Thoracic aorta (tissue), 2 donors: ENCODE measurements around the gene DLG5. TPM values are rescaled to one million over a fixed set of nuclear protein-coding genes. Genes with fewer than 3 reads are reported as not detected.

ENCODE experiments used
- ATAC-seq: fragments of 150-250 bp; one replicate; pipeline ENCODE4 v1.8.0; 2017; ENCODE audit warnings: low read depth; ENCODE audit not compliant: insufficient number of reproducible peaks, low FRiP score
- DNase-seq: peaks from one replicate; pipeline ENCODE4 v3.0.0-alpha.2; 2020; ENCODE audit warnings: low spot score
- H3K27ac ChIP-seq, 2 donors: fragments of 200-600 bp; sonication (generic); 1 replicate in 1 of 2; 2 replicates in 1 of 2; pipeline ENCODE4 v1.5.1; 2016; ENCODE audit warnings: mild to moderate bottlenecking in 2 of 2, moderate library complexity in 2 of 2
- H3K27me3 ChIP-seq: fragments of 200-600 bp; sonication (generic); replicated peaks from 2 replicates; pipeline ENCODE4 v1.6.0; 2016; ENCODE audit warnings: mild to moderate bottlenecking; ENCODE audit not compliant: insufficient read depth
- H3K36me3 ChIP-seq: fragments of 200-600 bp; sonication (generic); one replicate; pipeline ENCODE4 v1.5.1; 2016
- H3K4me1 ChIP-seq, 2 donors: fragments of 200-600 bp; sonication (generic); 1 replicate in 1 of 2; 2 replicates in 1 of 2; pipeline versions ENCODE4 v1.5.1 to v1.6.0; 2016; ENCODE audit warnings: low read depth in 2 of 2, mild to moderate bottlenecking in 1 of 2; ENCODE audit not compliant: control insufficient read depth in 1 of 2
- H3K4me3 ChIP-seq: fragments of 200-600 bp; sonication (generic); 2 replicates; pipeline ENCODE4 v1.5.1; 2016; ENCODE audit warnings: mild to moderate bottlenecking
- H3K9me3 ChIP-seq: fragments of 200-600 bp; sonication (generic); 2 replicates; pipeline ENCODE4 v1.5.1; 2016
- total RNA-seq, 2 donors: library from RNA; depleted of rRNA; stranded (reverse); fragments of >200 nt; gene quantifications; one replicate each; pipeline versions ENCODE4 v1.1.0 to v1.2.3, GENCODE V29; 2016
- TF ChIP-seq, protein P1 (sequence below): fragments of 200-600 bp; sonication (generic); IDR thresholded peaks from one replicate; pipeline ENCODE4 v1.5.1; 2019; ENCODE audit warnings: antibody characterized with exemption

DLG5 gene
- total RNA-seq, 2 donors from 2014 or later, result 36.4 to 79.6 TPM

DNA sequence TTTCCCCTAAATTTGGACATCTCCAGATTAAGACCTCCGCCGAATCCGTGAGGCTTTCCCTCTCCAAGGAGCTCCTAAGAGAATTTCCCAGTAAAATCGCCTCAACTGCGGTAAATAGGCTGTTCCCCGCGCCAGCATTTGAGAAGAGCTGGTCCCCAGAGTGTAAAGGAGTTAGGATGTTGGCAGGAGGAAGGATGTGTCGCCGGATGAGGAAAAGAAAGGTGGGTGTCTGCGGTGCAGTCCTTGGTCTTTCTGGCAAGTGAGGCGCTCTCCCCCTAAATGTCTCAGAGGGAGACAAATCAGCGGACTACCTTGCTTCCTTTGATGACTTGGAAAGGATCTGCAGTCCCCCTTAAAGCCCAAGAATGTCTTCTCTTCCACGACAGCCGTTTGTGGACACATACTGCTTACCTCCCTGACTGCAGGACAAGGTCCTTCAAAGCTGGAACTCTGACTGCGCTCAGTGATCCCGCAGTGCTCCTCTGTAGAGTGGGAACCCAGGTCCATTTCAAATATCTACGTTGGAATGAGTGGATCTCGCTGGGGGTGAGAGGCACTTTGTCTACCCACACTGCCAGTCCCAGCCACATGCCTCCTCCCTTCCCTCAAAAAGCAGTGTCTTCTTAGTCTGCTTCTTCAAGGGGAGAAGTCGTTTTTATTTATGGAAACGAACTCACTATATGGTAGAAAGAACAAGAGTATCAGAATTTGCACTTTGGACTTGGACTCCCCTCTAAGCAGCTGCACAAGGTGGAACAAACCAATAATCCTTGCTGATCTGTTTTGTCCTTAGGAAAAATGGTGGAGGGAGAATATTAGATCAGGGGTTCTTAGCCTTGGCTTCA lies 1.1 kb upstream of the DLG5 start:
- Histone ChIP-seq H3K27ac (peak overlapping the region; percentile 65 to 81), H3K4me1 (peaks cover 15 to 36% of the 10 kb centered on the region in 2 donors), H3K36me3 (no peaks in the 10 kb centered on the region), H3K9me3 (no peaks in the 10 kb centered on the region), H3K27me3 (no peaks in the 10 kb centered on the region), H3K4me3 (peak overlapping the region; percentile 92)
- DNase-seq, result no peak
- TF ChIP-seq, protein P1, sequence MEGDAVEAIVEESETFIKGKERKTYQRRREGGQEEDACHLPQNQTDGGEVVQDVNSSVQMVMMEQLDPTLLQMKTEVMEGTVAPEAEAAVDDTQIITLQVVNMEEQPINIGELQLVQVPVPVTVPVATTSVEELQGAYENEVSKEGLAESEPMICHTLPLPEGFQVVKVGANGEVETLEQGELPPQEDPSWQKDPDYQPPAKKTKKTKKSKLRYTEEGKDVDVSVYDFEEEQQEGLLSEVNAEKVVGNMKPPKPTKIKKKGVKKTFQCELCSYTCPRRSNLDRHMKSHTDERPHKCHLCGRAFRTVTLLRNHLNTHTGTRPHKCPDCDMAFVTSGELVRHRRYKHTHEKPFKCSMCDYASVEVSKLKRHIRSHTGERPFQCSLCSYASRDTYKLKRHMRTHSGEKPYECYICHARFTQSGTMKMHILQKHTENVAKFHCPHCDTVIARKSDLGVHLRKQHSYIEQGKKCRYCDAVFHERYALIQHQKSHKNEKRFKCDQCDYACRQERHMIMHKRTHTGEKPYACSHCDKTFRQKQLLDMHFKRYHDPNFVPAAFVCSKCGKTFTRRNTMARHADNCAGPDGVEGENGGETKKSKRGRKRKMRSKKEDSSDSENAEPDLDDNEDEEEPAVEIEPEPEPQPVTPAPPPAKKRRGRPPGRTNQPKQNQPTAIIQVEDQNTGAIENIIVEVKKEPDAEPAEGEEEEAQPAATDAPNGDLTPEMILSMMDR, result no peak
- no peak for ATAC-seq

DNA sequence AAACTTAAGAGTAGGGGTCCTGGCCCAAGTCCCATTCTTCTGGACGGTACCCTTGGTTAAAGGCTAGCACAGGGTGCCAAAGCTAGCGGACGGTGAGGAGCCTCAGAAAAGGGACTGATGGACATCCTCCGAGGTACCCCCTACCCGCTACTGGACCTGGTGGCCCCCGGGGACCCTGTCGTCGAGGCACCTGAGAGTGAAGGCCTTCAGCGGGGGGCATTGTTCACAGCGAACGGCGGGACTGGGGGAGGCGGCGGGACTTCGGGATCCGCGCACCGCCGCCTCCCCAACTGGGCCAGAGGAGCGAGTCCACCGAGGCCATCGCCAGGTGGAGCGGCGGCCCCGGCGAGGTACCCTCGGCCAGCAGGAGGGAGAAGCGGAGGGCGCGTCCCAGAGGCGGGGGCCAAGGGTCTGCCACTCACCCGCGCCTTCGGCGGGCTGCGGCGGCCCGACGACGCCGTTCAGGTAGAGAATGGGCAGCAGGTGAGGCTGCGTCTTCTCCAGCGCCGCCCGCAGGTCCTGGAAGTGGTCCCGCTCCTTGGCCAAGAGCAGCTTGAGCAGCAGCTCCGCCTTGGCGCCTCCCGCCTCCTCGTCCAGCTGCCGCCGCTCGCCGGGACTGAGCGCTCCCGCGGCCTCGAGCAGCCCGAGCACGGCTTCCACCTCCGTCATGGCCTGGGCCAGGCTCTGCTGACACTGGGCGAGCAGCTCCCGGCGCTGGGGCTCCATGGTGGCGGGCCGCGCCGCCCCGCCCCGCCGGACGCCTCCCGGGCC lies 575 bp downstream of the DLG5 start:
- TF ChIP-seq, protein P1, result no peak
- Histone ChIP-seq H3K4me3 (peak overlapping the region; percentile 92), H3K4me1 (peaks cover 15 to 36% of the 10 kb centered on the region in 2 donors), H3K36me3 (no peaks in the 10 kb centered on the region), H3K27me3 (no peaks in the 10 kb centered on the region), H3K9me3 (no peaks in the 10 kb centered on the region), H3K27ac (peak overlapping the region; percentile 65 to 81)
- DNase-seq (no peak), ATAC-seq (no peak)

DNA sequence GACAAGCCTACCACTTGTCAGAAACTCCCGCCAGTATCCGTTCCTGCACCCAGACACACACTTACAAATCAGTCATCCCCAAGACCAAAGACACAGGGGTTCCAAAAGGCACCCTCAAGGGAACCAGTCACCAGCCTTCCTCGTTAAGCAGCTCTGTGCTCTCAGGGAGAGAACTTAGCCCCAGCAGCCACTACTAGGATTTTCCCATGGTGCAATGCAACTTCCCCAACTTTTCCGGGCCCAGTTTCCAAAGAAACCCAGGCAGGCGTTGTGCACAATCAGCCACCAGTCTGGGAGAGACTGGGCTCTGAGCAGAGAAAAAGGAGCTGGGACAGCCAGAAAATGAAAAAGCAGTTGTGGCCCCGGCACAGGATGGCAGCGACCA lies 1.2 kb downstream of the DLG5 start:
- DNase-seq, result no peak
- TF ChIP-seq, protein P1, result no peak
- no peak for ATAC-seq
- H3K9me3 ChIP-seq, result no peaks in the 10 kb centered on the region
- H3K4me1 ChIP-seq, result peaks cover 15 to 36% of the 10 kb centered on the region in 2 donors
- no peaks in the 10 kb centered on the region for H3K36me3 ChIP-seq
- H3K4me3 ChIP-seq, result peak overlapping the region; percentile 92
- no peaks in the 10 kb centered on the region for H3K27me3 ChIP-seq
- peak overlapping the region; percentile 65 to 81 for H3K27ac ChIP-seq

DNA sequence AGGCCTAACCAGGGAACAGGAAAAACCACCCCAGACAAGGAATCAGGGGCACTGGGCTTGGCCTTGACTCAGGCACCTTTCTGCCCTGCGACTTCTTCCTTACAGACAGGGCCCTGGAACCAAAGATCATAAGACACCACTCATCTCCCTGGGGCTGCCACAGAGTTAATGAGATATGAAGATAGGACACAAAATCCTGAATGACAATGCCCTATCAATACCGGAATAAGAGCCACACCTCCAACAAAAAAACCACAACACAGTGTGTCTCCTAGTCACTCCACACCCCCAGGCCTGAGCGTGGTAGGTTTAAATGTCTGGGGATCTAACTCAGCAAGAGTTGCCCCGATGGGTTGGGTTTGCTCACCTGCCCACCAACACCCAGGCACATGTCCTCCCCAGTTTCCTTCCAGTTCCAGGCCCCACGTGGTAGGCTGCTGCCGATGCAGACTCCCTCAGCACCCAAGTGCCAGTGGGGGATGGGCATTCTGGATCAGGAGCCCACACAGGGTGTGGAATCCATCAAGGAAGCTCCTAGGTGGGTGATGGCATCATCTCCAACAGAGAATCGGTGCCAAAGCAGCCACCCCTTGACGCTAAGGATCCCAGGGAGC lies 3.9 kb downstream of the DLG5 start:
- no peak for DNase-seq
- H3K27me3 ChIP-seq, result no peaks in the 10 kb centered on the region
- peaks cover 19 to 48% of the 10 kb centered on the region in 2 donors for H3K4me1 ChIP-seq
- no peak overlapping the region for H3K27ac ChIP-seq
- no peaks in the 10 kb centered on the region for H3K36me3 ChIP-seq
- no peak for ATAC-seq
- TF ChIP-seq, protein P1, result no peak
- H3K4me3 ChIP-seq, result no peak overlapping the region
- no peaks in the 10 kb centered on the region for H3K9me3 ChIP-seq

DNA sequence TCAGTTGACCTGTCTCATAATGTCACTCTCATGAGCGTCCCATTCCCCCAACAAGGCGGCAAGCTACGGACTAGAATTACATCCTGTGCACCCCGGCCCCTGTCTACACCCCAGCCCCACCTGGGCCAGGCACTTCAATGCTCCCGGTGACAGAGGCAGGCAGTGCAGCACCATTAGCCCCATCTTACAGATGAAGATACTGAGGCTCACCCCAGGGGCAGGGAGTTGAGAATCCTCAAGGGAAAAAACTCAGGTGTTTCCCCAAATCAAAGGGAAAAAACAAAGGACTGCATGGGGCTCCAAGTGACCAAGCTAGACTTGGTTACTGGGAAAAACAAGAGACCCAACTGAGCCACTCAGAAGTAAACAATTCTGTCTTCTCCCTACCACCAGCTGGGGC lies 4.5 kb downstream of the DLG5 start:
- TF ChIP-seq, protein P1, result no peak
- no peak overlapping the region for H3K27ac ChIP-seq
- no peaks in the 10 kb centered on the region for H3K27me3 ChIP-seq
- no peaks in the 10 kb centered on the region for H3K36me3 ChIP-seq
- ATAC-seq, result no peak
- H3K9me3 ChIP-seq, result no peaks in the 10 kb centered on the region
- DNase-seq, result no peak
- H3K4me3 ChIP-seq, result no peak overlapping the region
- H3K4me1 ChIP-seq, result peaks cover 13 to 42% of the 10 kb centered on the region in 2 donors
